ENCODE data around the gene GAS7. TPM values are rescaled to one million over a fixed set of nuclear protein-coding genes. Genes with fewer than 3 reads are reported as not detected.

GAS7 gene
- total RNA-seq, 1 experiment from 2014 or later, result 12.3 TPM

- peaks cover 3% of the 10 kb centered on the region; the same call in 1 of the 2 replicates for H3K36me3 Mint-ChIP-seq
- H3K4me3 Mint-ChIP-seq, result no peak overlapping the region
- ATAC-seq (no peak), DNase-seq (ENCODE audit: low spot score) (no peak)
- no peak for TF ChIP-seq ETV6 (CRISPR knock-in tag; IDR thresholded peaks at IDR 0.05)
- TF ChIP-seq GTF2I (CRISPR knock-in tag; conservative IDR thresholded peaks at IDR 0.05), result no peak
- TF ChIP-seq ELF4 (CRISPR knock-in tag; IDR thresholded peaks at IDR 0.05; ENCODE audit: low read depth), result no peak
- no peak for TF ChIP-seq ATF1 (CRISPR knock-in tag; IDR thresholded peaks at IDR 0.05)
- no peak for TF ChIP-seq NR2C2 (CRISPR knock-in tag; IDR thresholded peaks at IDR 0.05)
- no peak for TF ChIP-seq IRF1 (CRISPR knock-in tag; IDR thresholded peaks at IDR 0.05)
- TF ChIP-seq ZNF219 (CRISPR knock-in tag; IDR thresholded peaks at IDR 0.05; ENCODE audit: borderline replicate concordance), result no peak
- no peak for TF ChIP-seq FOXP4 (CRISPR knock-in tag; IDR thresholded peaks at IDR 0.05)
- no peak for TF ChIP-seq NFATC4 (CRISPR knock-in tag; IDR thresholded peaks at IDR 0.05)
- TF ChIP-seq ZNF532 (CRISPR knock-in tag; IDR thresholded peaks at IDR 0.05; ENCODE audit: borderline replicate concordance), result no peak
- no peak for TF ChIP-seq ZNF671 (CRISPR knock-in tag; IDR thresholded peaks at IDR 0.05)
- no peak for TF ChIP-seq TEAD4 (CRISPR knock-in tag; IDR thresholded peaks at IDR 0.05)
- CTCF ChIA-PET, result interaction anchor here (1.5 kb wide), 1 partner anchor 9 kb away, joined by 8 read pairs; no protein-coding TSS in a partner anchor
- 0 out of 2 replicates have a peak, but pooled peaks cover 3% of the 10 kb centered on the region for H3K4me1 Mint-ChIP-seq
- H3K9me3 Mint-ChIP-seq, result peaks cover 14% of the 10 kb centered on the region
- POLR2A ChIA-PET, result no interaction called here
- no peak overlapping the region for H3K27ac Mint-ChIP-seq
- no peaks in the 10 kb centered on the region for H3K27me3 Mint-ChIP-seq (ENCODE audit: low read depth)
These were observed 207.1 kb downstream of the GAS7 start for GRCh38 chr17:9991351-9991750.

GRCh38 chr17:9987779-9988585, 210.4 kb downstream of the GAS7 start:
- POLR2A ChIA-PET, result no interaction called here
- Mint-ChIP-seq H3K4me3 (no peak overlapping the region), H3K4me1 (0 out of 2 replicates have a peak, but pooled peaks cover 3% of the 10 kb centered on the region), H3K9me3 (peaks cover 14% of the 10 kb centered on the region), H3K36me3 (peaks cover 3% of the 10 kb centered on the region; the same call in 1 of the 2 replicates), H3K27ac (no peak overlapping the region), H3K27me3 (ENCODE audit: low read depth) (no peaks in the 10 kb centered on the region)
- ATAC-seq (peak; percentile 71), DNase-seq (ENCODE audit: low spot score) (peak; percentile 60)
- TF ChIP-seq NR3C1 (CRISPR knock-in tag; conservative IDR thresholded peaks at IDR 0.05; ENCODE audit: low read depth), result no peak
- TF ChIP-seq E2F1 (CRISPR knock-in tag; IDR thresholded peaks at IDR 0.05), result no peak
- no peak for TF ChIP-seq ZSCAN18 (CRISPR knock-in tag; IDR thresholded peaks at IDR 0.05)
- TF ChIP-seq CTCF (IDR thresholded peaks at IDR 0.05), result peak; percentile 82
- no peak for TF ChIP-seq CDX4 (CRISPR knock-in tag; IDR thresholded peaks at IDR 0.05; ENCODE audit: borderline replicate concordance)
- no peak for TF ChIP-seq ZNF317 (CRISPR knock-in tag; IDR thresholded peaks at IDR 0.05; ENCODE audit: borderline replicate concordance, low read depth)
- CTCF ChIA-PET, result interaction anchor here (0.6 to 2.0 kb wide), 11 partner anchors 10 to 299 kb away, joined by 3 to 5 read pairs (median 4); no protein-coding TSS in a partner anchor

Measured in WTC11 (cell line).